Nephron progenitor cell (in vitro differentiated cells): ENCODE data around the gene SPATS2L.

Experiments used
- DNase-seq: peaks from one replicate; pipeline ENCODE4 v3.0.0; 2021
- H3K27ac Mint-ChIP-seq: 2 replicates; pipeline ENCODE4 v1.8.0; 2021; ENCODE audit warnings: mild to moderate bottlenecking, moderate library complexity, mixed read lengths
- H3K27me3 Mint-ChIP-seq: 2 replicates; pipeline ENCODE4 v1.8.0; 2021; ENCODE audit warnings: mild to moderate bottlenecking, low read depth, mixed read lengths; ENCODE audit not compliant: poor library complexity
- H3K36me3 Mint-ChIP-seq: 2 replicates; pipeline ENCODE4 v1.8.0; 2021; ENCODE audit warnings: low read depth, mixed read lengths
- H3K4me1 Mint-ChIP-seq: 2 replicates; pipeline ENCODE4 v1.8.0; 2021; ENCODE audit warnings: mixed read lengths
- H3K4me3 Mint-ChIP-seq: 2 replicates; pipeline ENCODE4 v1.8.0; 2021; ENCODE audit warnings: mild to moderate bottlenecking, moderate library complexity, mixed read lengths
- H3K9me3 Mint-ChIP-seq: 2 replicates; pipeline ENCODE4 v1.8.0; 2021; ENCODE audit warnings: mild to moderate bottlenecking, moderate library complexity, mixed read lengths
- TF ChIP-seq, protein P1 (sequence below): fragments of 200-600 bp; sonication (generic); IDR thresholded peaks from 2 replicates; pipeline ENCODE4 v1.5.0; 2021; ENCODE audit warnings: antibody characterized with exemption

The SPATS2L gene

DNA sequence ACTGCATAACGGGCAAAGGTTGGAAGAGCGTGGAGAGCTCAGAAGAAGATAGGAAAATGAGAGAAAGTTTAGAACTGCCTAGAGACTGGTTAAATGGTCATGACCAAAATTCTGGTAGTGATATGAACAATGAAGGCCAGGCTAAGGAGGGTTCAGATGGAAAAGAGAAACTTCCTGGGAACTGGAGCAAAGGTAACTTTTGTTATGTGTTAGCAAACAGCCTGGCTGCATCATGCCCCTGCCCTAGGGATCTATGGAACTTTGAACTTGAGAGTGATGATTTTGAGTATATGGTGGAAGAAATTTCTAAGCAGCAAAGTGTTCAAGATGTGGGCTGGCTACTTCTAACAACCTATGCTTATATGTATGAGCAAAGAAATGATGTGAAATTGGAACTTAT is 44.4 kb upstream of the SPATS2L start:
- no peaks in the 10 kb centered on the region for H3K4me1 Mint-ChIP-seq
- H3K9me3 Mint-ChIP-seq: no peaks in the 10 kb centered on the region
- TF ChIP-seq, protein P1, sequence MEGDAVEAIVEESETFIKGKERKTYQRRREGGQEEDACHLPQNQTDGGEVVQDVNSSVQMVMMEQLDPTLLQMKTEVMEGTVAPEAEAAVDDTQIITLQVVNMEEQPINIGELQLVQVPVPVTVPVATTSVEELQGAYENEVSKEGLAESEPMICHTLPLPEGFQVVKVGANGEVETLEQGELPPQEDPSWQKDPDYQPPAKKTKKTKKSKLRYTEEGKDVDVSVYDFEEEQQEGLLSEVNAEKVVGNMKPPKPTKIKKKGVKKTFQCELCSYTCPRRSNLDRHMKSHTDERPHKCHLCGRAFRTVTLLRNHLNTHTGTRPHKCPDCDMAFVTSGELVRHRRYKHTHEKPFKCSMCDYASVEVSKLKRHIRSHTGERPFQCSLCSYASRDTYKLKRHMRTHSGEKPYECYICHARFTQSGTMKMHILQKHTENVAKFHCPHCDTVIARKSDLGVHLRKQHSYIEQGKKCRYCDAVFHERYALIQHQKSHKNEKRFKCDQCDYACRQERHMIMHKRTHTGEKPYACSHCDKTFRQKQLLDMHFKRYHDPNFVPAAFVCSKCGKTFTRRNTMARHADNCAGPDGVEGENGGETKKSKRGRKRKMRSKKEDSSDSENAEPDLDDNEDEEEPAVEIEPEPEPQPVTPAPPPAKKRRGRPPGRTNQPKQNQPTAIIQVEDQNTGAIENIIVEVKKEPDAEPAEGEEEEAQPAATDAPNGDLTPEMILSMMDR: no peak
- H3K27ac Mint-ChIP-seq: no peak overlapping the region
- no peak overlapping the region for H3K4me3 Mint-ChIP-seq
- no peaks in the 10 kb centered on the region for H3K36me3 Mint-ChIP-seq
- H3K27me3 Mint-ChIP-seq: peaks cover 10% of the 10 kb centered on the region
- DNase-seq: no peak

GRCh38 chr2:200263279-200263678 is 43.2 kb upstream of the SPATS2L start:
- Mint-ChIP-seq H3K27me3 (peaks cover 10% of the 10 kb centered on the region), H3K4me1 (no peaks in the 10 kb centered on the region), H3K9me3 (no peaks in the 10 kb centered on the region), H3K36me3 (no peaks in the 10 kb centered on the region), H3K4me3 (no peak overlapping the region), H3K27ac (no peak overlapping the region)
- no peak for DNase-seq
- TF ChIP-seq, protein P1: no peak

DNA sequence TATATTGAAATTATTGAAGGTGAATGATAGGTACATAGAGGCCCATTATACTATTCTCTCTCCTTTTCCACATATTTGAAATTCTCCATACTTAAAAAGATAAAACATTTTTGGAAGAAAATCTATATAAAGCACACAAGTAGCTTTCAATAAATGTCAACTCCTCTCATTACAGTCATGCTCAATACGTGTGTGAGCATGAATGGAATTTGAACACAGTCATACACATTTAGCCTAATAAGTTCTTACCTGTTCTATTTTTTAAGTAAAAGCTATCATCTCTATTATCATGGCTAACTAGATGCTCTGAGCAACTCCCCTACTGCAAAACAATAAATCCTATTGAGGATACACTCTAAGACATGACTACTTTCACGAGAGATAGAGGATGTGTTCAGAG is 41.9 kb upstream of the SPATS2L start:
- Mint-ChIP-seq H3K9me3 (no peaks in the 10 kb centered on the region), H3K4me3 (no peak overlapping the region), H3K27me3 (peaks cover 6% of the 10 kb centered on the region), H3K27ac (no peak overlapping the region), H3K36me3 (no peaks in the 10 kb centered on the region), H3K4me1 (no peaks in the 10 kb centered on the region)
- TF ChIP-seq, protein P1: no peak
- no peak for DNase-seq

GRCh38 chr2:200266406-200266805 is 40.1 kb upstream of the SPATS2L start:
- H3K4me1 Mint-ChIP-seq: no peaks in the 10 kb centered on the region
- H3K36me3 Mint-ChIP-seq: no peaks in the 10 kb centered on the region
- TF ChIP-seq, protein P1: no peak
- DNase-seq: no peak
- H3K27me3 Mint-ChIP-seq: peaks cover 6% of the 10 kb centered on the region
- H3K4me3 Mint-ChIP-seq: no peak overlapping the region
- no peak overlapping the region for H3K27ac Mint-ChIP-seq
- no peaks in the 10 kb centered on the region for H3K9me3 Mint-ChIP-seq

DNA sequence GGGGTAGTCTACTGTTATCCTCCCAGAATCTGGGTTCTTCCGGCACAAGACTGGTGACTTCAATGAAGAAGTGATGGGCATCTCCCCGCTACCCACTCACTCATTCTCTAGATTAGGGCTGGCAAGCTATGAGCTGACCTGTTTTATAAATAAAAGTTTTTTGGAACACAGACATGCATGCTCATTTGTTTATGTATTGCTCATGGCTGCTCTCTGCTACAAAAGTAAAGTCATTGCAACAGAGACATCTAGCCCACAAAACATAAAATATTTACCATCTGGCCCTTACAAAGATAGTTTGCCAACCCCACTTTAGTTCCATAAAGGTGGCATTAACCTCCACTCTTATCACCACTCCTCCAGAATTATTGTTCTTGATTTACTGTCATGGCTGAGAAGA is 39.1 kb upstream of the SPATS2L start:
- Mint-ChIP-seq H3K4me3 (no peak overlapping the region), H3K27me3 (peaks cover 6% of the 10 kb centered on the region), H3K4me1 (no peaks in the 10 kb centered on the region), H3K9me3 (no peaks in the 10 kb centered on the region), H3K27ac (no peak overlapping the region), H3K36me3 (no peaks in the 10 kb centered on the region)
- TF ChIP-seq, protein P1: no peak
- no peak for DNase-seq

- DNase-seq: no peak
- TF ChIP-seq, protein P1: no peak
- Mint-ChIP-seq H3K4me3 (no peak overlapping the region), H3K9me3 (no peaks in the 10 kb centered on the region), H3K27me3 (peaks cover 2% of the 10 kb centered on the region), H3K4me1 (no peaks in the 10 kb centered on the region), H3K27ac (no peak overlapping the region), H3K36me3 (no peaks in the 10 kb centered on the region)
Observed at GRCh38 chr2:200270732-200271131, 35.8 kb upstream of the SPATS2L start.
